ENCODE data around the gene BLZF1.

- no peak for TF ChIP-seq CTCF (IDR thresholded peaks at IDR 0.05)
- no peak for TF ChIP-seq POLR2A (IDR thresholded peaks at IDR 0.05; ENCODE audit: low read depth)
- TF ChIP-seq POLR2AphosphoS5 (IDR thresholded peaks at IDR 0.05) = no peak
- TF ChIP-seq EP300 (IDR thresholded peaks at IDR 0.05) = no peak
Observed at GRCh38 chr1:169318536-169319244, 49.3 kb upstream of the BLZF1 start.

Measured in esophagus muscularis mucosa (tissue), 4 donors.